Measurements from ENCODE around the gene MRPL50.
"Not testable (repeated sequence)": the region's sequence is repeated elsewhere in the genome, so short reads cannot be mapped to it uniquely, and the experiment has no call there.

MRPL50 gene

DNA sequence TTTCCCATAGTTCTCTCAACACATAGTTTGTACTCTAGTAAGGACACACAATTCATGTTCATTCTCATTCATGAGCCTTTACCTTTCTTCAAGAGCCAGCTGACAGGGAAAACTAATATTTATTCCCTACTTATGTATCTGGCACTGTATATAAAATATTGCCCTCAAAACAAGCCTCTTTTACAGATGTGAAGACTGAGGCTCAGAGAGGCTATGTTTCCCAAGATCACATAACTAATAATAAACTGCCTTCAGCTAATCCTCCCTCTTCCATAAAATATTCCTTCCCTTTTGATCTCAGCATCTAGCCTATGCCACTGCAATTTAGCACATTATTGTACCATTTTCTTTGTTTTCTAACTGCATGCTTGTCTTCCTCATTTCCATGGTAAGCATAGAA is 19.0 kb upstream of the MRPL50 start:
- DNase-seq: no peak

GRCh38 chr9:101415578-101415977 is 17.2 kb upstream of the MRPL50 start:
- no peak for DNase-seq

DNA sequence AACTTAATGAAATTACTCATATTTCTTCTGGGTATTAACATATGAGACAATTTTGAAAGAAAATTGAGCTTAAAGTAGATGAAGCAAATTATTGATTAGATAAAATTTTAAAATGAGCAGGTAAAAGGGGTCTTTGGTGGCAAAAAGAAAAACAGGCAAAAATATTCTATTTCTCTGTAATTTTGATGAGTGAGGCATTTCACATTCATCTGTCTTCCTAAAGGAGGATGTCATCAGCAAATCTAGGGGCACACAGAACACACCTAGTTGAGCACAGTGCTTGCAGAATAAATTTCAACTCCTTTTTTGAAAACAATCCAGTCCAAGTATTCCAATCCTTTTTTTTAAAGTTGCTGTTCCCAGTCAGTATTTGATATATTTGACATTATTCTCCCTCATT is 16.4 kb upstream of the MRPL50 start:
- no peak for DNase-seq

- no peak for DNase-seq
Observed at GRCh38 chr9:101409079-101409477, 10.7 kb upstream of the MRPL50 start.

GRCh38 chr9:101408374-101409078 is 10.1 kb upstream of the MRPL50 start:
- DNase-seq: no peak

DNA sequence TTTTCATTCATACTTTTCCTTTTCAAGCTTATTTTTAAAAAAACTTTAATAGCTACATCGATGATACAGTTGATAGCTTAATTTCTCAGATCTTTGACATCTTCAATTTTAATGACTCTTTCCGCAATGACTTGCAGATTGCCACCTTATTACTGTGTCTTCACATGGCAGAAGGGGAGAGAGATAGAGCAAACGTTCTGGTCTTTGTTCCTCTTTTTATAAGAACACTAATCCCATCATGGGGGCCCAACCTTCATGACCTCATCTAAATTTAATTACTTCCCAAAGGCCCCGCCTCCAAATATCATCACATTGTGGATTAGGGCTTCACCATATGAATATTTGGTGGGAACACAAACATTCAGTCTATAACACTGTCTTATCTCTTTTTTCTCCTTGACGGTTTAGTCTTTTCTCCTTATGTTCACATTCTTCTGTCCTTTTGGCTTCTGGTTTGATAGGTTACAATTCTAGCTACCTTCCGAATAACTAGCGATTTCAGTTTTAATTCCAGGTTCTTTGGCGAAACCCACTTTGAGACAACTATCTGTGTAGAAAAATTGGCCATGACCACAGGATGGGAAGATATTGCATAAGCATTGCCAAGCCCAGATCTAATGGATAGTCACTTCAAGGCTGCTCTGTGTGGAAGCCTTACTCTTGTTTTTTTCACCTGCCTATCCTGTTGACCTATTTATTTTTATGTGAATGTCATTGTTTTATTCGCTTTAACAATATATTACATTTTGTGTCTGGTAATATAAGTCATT is 5.3 kb upstream of the MRPL50 start:
- DNase-seq: no peak

GRCh38 chr9:101400120-101400519 is 1.7 kb upstream of the MRPL50 start:
- no peak for DNase-seq

- no peak for DNase-seq
Observed at GRCh38 chr9:101399643-101399970, 1.2 kb upstream of the MRPL50 start.

- no peak for DNase-seq
Observed at GRCh38 chr9:101398930-101399642, 668 bp upstream of the MRPL50 start.

- DNase-seq: no peak
Observed at GRCh38 chr9:101397746-101398067, 711 bp downstream of the MRPL50 start.

DNA sequence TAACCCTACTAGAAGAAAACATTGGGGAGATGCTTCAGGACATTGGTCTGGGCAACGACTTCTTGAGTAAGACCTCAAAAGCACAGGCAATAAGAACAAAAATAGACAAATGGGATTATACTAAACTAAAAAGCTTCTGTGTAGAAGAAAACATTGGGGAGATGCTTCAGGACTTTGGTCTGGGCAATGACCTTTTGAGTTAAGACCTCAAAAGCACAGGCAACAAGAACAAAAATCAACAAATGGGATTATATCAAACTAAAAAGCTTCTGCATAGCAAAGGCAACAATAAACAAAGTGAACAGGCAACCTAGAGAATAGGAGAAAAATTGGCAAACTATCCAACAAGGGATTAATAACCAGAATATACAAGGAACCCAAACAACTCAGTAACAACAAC is 3.7 kb downstream of the MRPL50 start:
- DNase-seq: no peak

DNA sequence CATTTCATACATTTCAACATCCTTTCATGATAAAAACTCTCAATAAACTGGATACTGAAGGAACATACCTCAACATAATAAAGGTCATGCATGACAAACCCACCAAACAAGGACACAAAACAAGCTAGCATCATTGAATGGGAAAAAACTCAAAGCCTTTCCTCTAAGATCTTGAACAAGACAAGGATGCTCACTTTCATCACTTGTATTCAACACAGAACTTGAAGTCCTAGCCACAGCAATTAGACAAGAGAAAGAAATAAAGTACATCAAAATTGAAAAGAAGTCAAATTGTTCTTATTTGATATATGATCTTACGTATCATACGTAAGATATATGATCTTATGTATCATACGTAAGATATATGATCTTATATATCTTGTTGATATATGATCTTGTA is 5.3 kb downstream of the MRPL50 start:
- DNase-seq: no peak

DNA sequence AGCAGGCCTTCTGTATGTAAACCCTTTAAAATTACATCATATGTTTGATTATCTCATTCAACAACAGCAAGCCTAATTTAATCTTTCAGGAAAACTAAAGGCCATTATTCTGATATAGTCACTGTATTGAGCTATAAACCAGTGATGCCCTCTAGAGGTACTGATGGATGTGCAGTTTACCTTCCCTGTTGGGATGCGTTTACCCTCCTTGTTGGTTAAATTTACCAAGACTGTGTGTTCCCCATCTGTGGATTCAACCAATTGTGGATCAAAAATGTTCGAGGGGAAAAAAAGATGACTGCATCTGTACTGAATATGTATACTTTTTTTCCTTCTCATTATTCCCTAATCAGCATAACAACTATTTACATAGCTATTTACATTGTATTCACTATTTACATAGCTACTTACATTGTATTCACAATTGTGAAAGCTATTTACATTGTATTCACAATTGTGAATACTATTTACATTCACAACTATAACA is 9.9 kb downstream of the MRPL50 start:
- no peak for DNase-seq

GRCh38 chr9:101387871-101388506 is 10.4 kb downstream of the MRPL50 start:
- no peak for DNase-seq

DNA sequence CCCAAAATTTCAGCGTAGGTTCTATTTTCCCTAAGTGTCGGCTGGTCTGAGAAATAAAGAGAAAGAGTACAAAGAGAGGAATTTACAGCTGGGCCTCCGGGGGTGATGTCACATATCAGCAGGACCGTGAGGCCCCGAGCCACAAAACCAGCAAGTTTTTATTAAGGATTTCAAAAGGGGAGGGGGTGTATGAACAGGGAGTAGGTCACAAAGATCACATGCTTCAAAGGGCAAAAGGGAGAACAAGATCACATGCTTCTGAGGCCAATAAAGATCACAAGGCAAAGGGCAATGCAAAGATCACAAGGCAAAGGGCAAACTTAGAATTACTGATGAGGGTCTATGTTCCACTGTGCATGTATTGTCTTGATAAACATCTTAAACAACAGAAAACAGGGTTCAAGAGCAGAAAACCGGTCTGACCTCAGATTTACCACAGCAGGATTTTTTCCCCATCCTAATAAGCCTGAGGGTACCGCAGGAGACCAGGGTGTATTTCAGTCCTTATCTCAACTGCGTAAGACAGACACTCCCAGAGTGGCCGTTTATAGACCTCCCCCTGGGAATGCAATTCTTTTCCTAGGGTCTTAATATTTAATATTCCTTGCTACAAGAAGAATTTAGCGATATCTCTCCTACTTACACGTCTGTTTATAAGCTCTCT is 13.4 kb downstream of the MRPL50 start, which contains the start of gene BAAT:
TSS of gene BAAT (minus strand) at position 134 of the 664 bp plus-strand sequence. CDS start 13,602 bp downstream, outside the sequence.
- not testable (repeated sequence) for DNase-seq

DNA sequence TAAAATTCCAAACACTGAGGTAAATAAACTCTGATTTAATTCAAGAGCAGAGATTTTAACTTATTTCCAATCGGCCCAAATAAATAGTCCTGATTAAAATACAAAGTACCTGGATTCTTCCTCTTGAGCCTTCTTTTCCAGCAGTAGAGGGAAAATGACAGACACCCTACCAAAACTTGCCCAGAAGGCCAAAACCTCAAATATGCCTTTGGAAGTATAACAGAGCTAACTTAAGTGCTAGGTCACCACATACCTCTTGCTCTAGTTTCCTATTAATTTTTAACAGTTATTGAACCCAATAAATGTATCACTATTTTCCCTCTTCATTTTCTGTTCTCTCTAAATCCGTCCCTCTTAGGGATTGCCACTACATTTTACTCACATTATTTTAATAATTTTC is 15.1 kb downstream of the MRPL50 start:
- DNase-seq: no peak

- DNase-seq: no peak
Observed at GRCh38 chr9:101381833-101382342, 16.5 kb downstream of the MRPL50 start.

DNA sequence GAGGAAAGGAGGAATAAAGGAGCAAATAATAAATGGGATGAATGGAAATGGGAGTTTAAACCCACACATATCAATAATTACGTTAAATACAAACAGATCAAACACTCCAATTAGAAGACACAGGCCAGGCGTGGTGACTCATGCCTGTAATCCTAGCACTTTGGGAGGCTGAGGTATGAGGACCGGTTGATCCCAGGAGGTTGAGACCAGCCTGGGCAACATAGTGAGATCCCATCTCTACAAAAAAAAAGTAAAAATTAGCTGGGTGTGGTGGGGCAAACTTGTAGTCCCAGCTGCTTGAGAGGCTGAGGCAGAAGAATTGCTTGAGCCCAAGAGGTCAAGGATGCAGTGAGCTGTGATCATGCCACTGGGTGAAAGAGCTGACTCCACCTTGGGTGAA is 17.3 kb downstream of the MRPL50 start:
- DNase-seq: no peak

DNA sequence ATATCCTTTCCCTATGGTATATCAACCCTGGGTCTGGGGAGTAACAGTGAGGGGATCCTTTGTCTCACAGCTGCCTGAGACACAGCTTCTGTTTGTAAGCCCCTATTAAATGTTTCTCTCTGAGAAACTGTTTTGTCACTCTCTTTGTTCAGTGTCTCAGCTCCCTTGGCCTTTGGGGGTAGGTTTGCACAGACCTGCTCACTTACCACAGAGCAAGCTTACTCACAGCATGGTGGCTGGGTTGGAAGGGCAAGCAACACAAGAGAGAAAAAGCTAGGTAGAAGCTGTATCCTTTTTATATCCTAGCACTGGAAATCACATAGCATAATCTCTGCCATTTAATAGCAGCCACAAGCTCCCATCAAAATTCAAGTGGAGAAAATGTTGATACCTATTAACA is 18.1 kb downstream of the MRPL50 start:
- DNase-seq: no peak

DNA sequence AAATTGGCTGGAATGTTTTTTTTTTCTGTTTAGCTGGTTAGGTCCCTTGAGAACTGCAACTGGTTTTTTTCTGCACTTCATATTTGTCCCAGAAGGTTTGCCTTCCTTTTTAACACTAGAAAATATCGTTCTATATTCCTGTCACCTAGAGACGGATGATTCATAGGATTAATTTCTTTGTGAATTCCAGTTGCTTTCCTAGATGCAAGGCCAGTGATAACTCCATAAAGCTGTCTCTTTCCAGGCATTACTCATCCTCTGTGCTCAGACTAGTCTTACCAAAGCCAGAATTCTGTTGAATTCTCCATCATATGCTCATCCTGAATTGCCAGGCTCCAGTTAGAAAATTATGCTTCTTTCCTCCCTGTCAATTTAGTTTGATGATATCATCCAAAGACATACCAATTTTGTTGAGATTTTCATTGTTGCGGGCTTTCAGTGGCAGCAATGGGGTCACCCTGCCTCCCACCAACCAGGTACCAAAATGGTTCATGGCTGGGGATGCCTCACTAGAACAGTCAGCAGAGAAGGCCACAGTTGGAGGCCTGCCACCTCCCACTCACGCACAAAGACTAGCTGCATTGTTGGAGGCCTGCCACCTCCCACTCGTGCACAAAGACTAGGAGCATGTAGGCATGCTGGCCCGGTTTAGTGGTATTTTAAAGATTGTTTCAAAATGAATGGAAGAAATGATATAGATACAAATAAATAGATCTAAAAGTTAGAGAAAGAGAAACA is 22.1 kb downstream of the MRPL50 start:
- no peak for DNase-seq

DNA sequence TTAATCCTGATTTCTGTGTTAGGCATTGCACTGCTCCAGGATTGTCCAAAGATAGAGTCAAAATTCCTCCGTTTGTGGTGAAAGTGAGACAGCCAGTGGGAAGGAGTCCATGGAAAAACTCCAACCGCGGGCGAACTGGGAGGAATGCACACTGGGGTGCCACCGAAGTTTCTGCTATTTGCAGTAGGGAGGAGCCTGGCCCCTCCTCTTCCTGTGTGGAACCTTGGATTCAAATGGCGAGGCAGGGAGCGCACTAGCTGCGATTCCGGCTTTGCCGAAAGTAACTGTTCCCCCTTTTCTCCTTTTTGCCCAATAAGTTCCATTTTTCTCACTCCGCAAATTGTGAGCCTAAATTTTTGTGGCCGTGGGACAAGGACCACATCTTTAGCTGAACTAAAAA is 22.9 kb downstream of the MRPL50 start:
- DNase-seq: no peak
